Measurements from ENCODE around the gene PXN.

PXN gene

GRCh38 chr12:120206228-120206627 lies 59.3 kb downstream of the PXN start:
- no peak for TF ChIP-seq CTCF (IDR thresholded peaks at IDR 0.05)

- no peak for TF ChIP-seq CTCF (IDR thresholded peaks at IDR 0.05)
Measured at GRCh38 chr12:120204171-120204570, 61.4 kb downstream of the PXN start.

GRCh38 chr12:120200364-120200800 lies 65.1 kb downstream of the PXN start:
- no peak for TF ChIP-seq CTCF (IDR thresholded peaks at IDR 0.05)

GRCh38 chr12:120199595-120200306 lies 65.8 kb downstream of the PXN start:
- TF ChIP-seq CTCF (IDR thresholded peaks at IDR 0.05), result no peak

GRCh38 chr12:120199025-120199424 lies 66.5 kb downstream of the PXN start:
- TF ChIP-seq CTCF (IDR thresholded peaks at IDR 0.05), result no peak

- TF ChIP-seq CTCF (IDR thresholded peaks at IDR 0.05), result no peak
Measured at GRCh38 chr12:120197542-120197887, 68.0 kb downstream of the PXN start.

GRCh38 chr12:120196363-120196762 lies 69.2 kb downstream of the PXN start:
- TF ChIP-seq CTCF (IDR thresholded peaks at IDR 0.05), result no peak

Measured in LNCAP (cell line).